Measurements from ENCODE around the gene MAN1C1.

Gene MAN1C1

DNA sequence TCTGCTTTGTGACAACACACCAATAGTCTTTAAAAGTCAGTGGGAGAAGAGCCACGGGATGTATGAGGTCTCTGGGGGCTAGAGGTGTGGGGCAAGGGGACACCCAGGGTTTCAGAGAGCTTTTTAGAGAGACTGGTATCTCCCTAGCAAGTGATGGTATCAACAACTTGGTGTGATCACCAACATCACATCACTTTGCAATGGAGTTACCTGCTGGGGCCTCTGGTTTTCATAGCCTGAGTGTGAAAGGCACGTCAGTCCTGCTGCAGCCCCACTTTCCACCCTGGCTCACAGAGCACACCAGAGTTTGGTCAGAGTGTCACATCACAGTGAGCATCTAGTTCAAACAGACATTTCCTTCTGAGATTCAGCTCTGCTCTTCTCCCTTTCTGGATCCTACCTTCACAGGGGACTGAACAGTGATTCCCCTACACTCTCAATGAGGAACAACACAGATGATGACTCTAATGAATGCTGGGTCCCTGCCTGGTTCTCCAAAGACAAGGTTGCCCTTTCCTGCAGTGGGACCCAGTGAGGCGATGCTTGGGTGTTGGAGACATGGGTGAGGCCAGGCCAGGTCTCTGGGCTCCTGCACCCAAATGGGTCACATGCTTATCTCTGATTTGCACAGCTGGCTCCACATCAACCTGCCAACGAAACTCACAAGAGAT lies 2.0 kb upstream of the MAN1C1 start:
- H2BK5ac ChIP-seq (ENCODE audit: low read length): no peak overlapping the region
- H3K79me1 ChIP-seq (ENCODE audit: low read length): no peaks in the 10 kb centered on the region
- no peaks in the 10 kb centered on the region for H3K27me3 ChIP-seq (ENCODE audit: insufficient read depth, low read length, poor library complexity)
- H3K79me2 ChIP-seq (ENCODE audit: control insufficient read depth, insufficient read depth, low read length): no peaks in the 10 kb centered on the region
- H2AK5ac ChIP-seq (ENCODE audit: low read length): no peak overlapping the region
- no peak overlapping the region for H3K4ac ChIP-seq (ENCODE audit: low read depth, low read length)
- H3K23ac ChIP-seq (ENCODE audit: low read length): no peak overlapping the region
- no peak overlapping the region for H3K4me3 ChIP-seq (ENCODE audit: low read length)
- H4K8ac ChIP-seq (ENCODE audit: low read depth, low read length): no peak overlapping the region
- no peak overlapping the region for H3K27ac ChIP-seq (ENCODE audit: low read depth, low read length)
- no peak overlapping the region for H2BK15ac ChIP-seq (replicated peaks; ENCODE audit: low read depth)
- H3K18ac ChIP-seq (ENCODE audit: low read length): no peak overlapping the region
- no peak overlapping the region for H2BK120ac ChIP-seq (ENCODE audit: low read depth, low read length)
- H3K56ac ChIP-seq (ENCODE audit: low read length): no peak overlapping the region
- no peak for DNase-seq
- no peaks in the 10 kb centered on the region for H3K36me3 ChIP-seq (ENCODE audit: control insufficient read depth, insufficient read depth, low read length)
- peaks cover 5% of the 10 kb centered on the region for H3K4me1 ChIP-seq (ENCODE audit: control insufficient read depth, low read depth, low read length)
- no peak overlapping the region for H3K9ac ChIP-seq (ENCODE audit: low read length)
- H4K5ac ChIP-seq (ENCODE audit: low read length): no peak overlapping the region
- WGBS (ENCODE audit: extremely low coverage, insufficient coverage, low lambda C conversion rate): no CpG with 5 or more reads among the region's 4 CpGs
- no peak overlapping the region for H3K4me2 ChIP-seq (ENCODE audit: low read length)

DNA sequence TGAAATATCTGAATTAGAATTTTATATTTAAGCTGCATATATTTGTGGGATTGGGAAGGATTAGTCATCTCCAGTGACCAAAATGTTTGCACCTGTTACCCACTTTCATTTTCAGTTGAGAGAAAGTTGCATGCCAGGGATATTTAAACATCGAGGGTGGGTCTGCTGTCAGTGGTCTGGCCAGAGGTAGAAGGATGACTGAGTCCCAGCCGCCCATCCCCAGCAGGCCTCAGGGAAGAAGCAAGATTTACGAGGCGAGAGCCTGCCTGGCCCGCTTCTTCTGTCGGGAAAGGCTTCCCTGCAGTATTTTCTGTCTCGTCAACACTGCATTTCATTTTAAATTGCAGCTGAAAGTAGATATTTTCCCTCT lies 1.4 kb upstream of the MAN1C1 start:
- Histone ChIP-seq H2BK5ac (ENCODE audit: low read length) (no peak overlapping the region), H4K5ac (ENCODE audit: low read length) (no peak overlapping the region), H3K4ac (ENCODE audit: low read depth, low read length) (no peak overlapping the region), H3K4me1 (ENCODE audit: control insufficient read depth, low read depth, low read length) (peaks cover 5% of the 10 kb centered on the region), H3K79me2 (ENCODE audit: control insufficient read depth, insufficient read depth, low read length) (no peaks in the 10 kb centered on the region), H3K27me3 (ENCODE audit: insufficient read depth, low read length, poor library complexity) (no peaks in the 10 kb centered on the region), H4K8ac (ENCODE audit: low read depth, low read length) (no peak overlapping the region), H2AK5ac (ENCODE audit: low read length) (no peak overlapping the region), H3K4me2 (ENCODE audit: low read length) (no peak overlapping the region), H3K4me3 (ENCODE audit: low read length) (no peak overlapping the region), H3K18ac (ENCODE audit: low read length) (no peak overlapping the region), H2BK120ac (ENCODE audit: low read depth, low read length) (no peak overlapping the region), H2BK15ac (replicated peaks; ENCODE audit: low read depth) (no peak overlapping the region), H3K27ac (ENCODE audit: low read depth, low read length) (no peak overlapping the region), H3K9ac (ENCODE audit: low read length) (no peak overlapping the region), H3K79me1 (ENCODE audit: low read length) (no peaks in the 10 kb centered on the region), H3K56ac (ENCODE audit: low read length) (no peak overlapping the region), H3K36me3 (ENCODE audit: control insufficient read depth, insufficient read depth, low read length) (no peaks in the 10 kb centered on the region), H3K23ac (ENCODE audit: low read length) (no peak overlapping the region)
- no peak for DNase-seq
- WGBS (ENCODE audit: extremely low coverage, insufficient coverage, low lambda C conversion rate): no CpG with 5 or more reads among the region's 7 CpGs

DNA sequence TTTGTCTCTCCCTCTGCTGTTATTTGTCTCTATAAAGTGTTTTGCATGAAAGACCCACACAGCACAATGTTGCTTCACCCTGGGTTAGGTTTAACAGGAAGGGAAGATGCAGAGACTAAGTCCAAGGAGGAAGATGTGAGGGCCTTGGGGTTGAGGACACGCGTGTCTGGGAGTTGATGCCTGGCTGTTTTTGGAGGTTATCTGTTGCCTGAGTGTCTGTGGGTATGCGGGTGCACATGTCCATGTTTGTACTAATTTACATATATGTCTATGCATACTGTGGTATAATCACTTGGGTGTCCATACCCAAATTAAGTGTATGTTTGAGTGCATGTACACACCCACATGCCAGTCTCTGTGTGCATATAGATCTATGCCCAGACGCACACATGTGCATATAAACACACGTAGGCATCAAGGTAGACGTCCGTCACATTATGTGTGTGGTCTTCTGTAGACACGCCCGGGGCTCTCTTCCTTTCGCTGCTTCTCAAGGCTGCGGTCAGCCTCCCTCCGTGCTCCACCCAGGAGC lies 962 bp upstream of the MAN1C1 start:
- no peak overlapping the region for H4K8ac ChIP-seq (ENCODE audit: low read depth, low read length)
- H3K23ac ChIP-seq (ENCODE audit: low read length): no peak overlapping the region
- H3K4me1 ChIP-seq (ENCODE audit: control insufficient read depth, low read depth, low read length): peaks cover 5% of the 10 kb centered on the region
- H3K56ac ChIP-seq (ENCODE audit: low read length): peak overlapping the region; percentile 93
- H4K5ac ChIP-seq (ENCODE audit: low read length): no peak overlapping the region
- H2BK5ac ChIP-seq (ENCODE audit: low read length): peak overlapping the region; percentile 45
- H2BK120ac ChIP-seq (ENCODE audit: low read depth, low read length): no peak overlapping the region
- H3K9ac ChIP-seq (ENCODE audit: low read length): peak overlapping the region; percentile 81
- no CpG with 5 or more reads among the region's 12 CpGs for WGBS (ENCODE audit: extremely low coverage, insufficient coverage, low lambda C conversion rate)
- H3K4ac ChIP-seq (ENCODE audit: low read depth, low read length): no peak overlapping the region
- H2BK15ac ChIP-seq (replicated peaks; ENCODE audit: low read depth): no peak overlapping the region
- H3K79me2 ChIP-seq (ENCODE audit: control insufficient read depth, insufficient read depth, low read length): no peaks in the 10 kb centered on the region
- no peaks in the 10 kb centered on the region for H3K36me3 ChIP-seq (ENCODE audit: control insufficient read depth, insufficient read depth, low read length)
- H3K18ac ChIP-seq (ENCODE audit: low read length): peak overlapping the region; percentile 35
- H3K27me3 ChIP-seq (ENCODE audit: insufficient read depth, low read length, poor library complexity): no peaks in the 10 kb centered on the region
- no peak overlapping the region for H2AK5ac ChIP-seq (ENCODE audit: low read length)
- no peak for DNase-seq
- H3K79me1 ChIP-seq (ENCODE audit: low read length): no peaks in the 10 kb centered on the region
- peak overlapping the region; percentile 32 for H3K27ac ChIP-seq (ENCODE audit: low read depth, low read length)
- H3K4me3 ChIP-seq (ENCODE audit: low read length): peak overlapping the region; percentile 50
- peak overlapping the region; percentile 78 for H3K4me2 ChIP-seq (ENCODE audit: low read length)

DNA sequence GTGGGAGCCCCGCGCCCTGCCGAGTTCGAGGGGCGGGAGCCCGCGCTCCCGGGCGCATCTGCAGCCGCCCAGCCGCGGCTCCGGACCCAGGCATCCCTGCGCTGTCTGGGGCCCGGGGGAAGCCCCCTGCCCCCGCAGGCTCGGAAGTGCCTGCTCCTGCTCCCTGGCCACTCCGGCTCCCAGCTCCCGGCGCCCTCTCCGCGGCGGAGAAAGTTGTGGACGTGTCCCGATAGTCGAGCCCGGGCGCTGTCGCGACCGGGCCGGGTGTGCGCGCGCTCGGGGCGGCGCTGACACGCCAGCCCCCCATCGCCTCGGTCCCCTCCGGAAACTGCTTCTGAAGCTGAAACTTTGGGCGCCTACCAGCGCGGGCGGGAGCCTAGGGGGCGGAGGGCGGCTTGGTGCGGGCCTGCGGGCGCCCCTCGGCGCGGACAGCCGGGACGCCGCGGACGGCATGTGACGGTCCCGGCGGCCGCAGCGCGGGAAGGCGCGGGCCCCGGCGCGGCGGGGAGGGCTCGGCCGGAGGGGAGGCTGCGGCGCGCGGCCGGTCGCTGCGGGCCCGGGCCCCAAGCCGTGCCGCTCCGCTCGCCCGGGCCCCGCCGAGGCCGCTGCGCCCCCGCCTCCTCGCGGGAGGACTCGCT lies 515 bp downstream of the MAN1C1 start:
- H3K4me1 ChIP-seq (ENCODE audit: control insufficient read depth, low read depth, low read length): peaks cover 11% of the 10 kb centered on the region
- peak overlapping the region; percentile 43 for H3K4me3 ChIP-seq (ENCODE audit: low read length)
- H4K8ac ChIP-seq (ENCODE audit: low read depth, low read length): no peak overlapping the region
- no peaks in the 10 kb centered on the region for H3K36me3 ChIP-seq (ENCODE audit: control insufficient read depth, insufficient read depth, low read length)
- peak overlapping the region; percentile 69 for H3K9ac ChIP-seq (ENCODE audit: low read length)
- H3K18ac ChIP-seq (ENCODE audit: low read length): peak overlapping the region; percentile 82
- peak overlapping the region; percentile 89 for H3K4me2 ChIP-seq (ENCODE audit: low read length)
- H4K5ac ChIP-seq (ENCODE audit: low read length): no peak overlapping the region
- H2AK5ac ChIP-seq (ENCODE audit: low read length): no peak overlapping the region
- no peak overlapping the region for H3K27ac ChIP-seq (ENCODE audit: low read depth, low read length)
- DNase-seq: no peak
- H3K79me1 ChIP-seq (ENCODE audit: low read length): no peaks in the 10 kb centered on the region
- peak overlapping the region; percentile 80 for H3K23ac ChIP-seq (ENCODE audit: low read length)
- no peaks in the 10 kb centered on the region for H3K27me3 ChIP-seq (ENCODE audit: insufficient read depth, low read length, poor library complexity)
- no peak overlapping the region for H2BK120ac ChIP-seq (ENCODE audit: low read depth, low read length)
- peak overlapping the region; percentile 84 for H3K56ac ChIP-seq (ENCODE audit: low read length)
- H3K4ac ChIP-seq (ENCODE audit: low read depth, low read length): peak overlapping the region; percentile 57
- no peak overlapping the region for H2BK5ac ChIP-seq (ENCODE audit: low read length)
- no CpG with 5 or more reads among the region's 94 CpGs for WGBS (ENCODE audit: extremely low coverage, insufficient coverage, low lambda C conversion rate)
- no peaks in the 10 kb centered on the region for H3K79me2 ChIP-seq (ENCODE audit: control insufficient read depth, insufficient read depth, low read length)
- H2BK15ac ChIP-seq (replicated peaks; ENCODE audit: low read depth): no peak overlapping the region

DNA sequence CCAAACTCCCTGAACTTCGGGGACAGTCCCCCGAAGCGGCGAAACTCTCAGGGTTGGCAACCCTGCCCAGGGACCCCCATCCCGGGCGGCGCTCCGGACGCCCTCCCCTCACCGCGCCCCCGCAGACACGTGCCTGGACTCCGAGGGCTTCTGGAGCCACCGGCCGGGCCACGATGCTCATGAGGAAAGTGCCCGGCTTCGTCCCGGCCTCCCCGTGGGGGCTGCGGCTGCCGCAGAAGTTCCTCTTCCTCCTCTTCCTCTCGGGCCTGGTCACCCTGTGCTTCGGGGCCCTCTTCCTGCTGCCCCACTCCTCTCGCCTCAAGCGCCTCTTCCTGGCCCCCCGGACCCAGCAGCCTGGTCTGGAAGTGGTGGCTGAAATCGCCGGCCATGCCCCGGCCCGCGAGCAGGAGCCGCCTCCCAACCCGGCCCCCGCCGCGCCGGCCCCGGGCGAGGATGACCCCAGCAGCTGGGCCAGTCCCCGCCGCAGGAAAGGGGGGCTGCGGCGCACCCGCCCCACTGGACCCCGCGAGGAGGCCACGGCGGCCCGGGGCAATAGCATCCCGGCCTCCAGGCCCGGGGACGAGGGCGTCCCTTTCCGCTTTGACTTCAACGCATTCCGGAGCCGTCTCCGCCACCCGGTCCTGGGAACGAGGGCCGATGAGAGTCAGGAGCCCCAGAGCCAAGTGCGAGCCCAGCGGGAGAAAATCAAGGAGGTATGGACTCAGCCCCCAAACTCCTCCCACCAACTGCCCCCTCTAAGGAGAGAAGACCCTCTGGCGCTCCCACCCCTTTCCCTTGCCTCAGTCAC lies 1.2 kb downstream of the MAN1C1 start:
- Histone ChIP-seq H3K27me3 (ENCODE audit: insufficient read depth, low read length, poor library complexity) (no peaks in the 10 kb centered on the region), H3K4me3 (ENCODE audit: low read length) (peak overlapping the region; percentile 32)
- DNase-seq: peak; percentile 42

More for the DNA sequence above, 1.2 kb downstream of the MAN1C1 start:
- H4K8ac ChIP-seq (ENCODE audit: low read depth, low read length): no peak overlapping the region
- no peaks in the 10 kb centered on the region for H3K79me2 ChIP-seq (ENCODE audit: control insufficient read depth, insufficient read depth, low read length)
- no peak overlapping the region for H2BK5ac ChIP-seq (ENCODE audit: low read length)
- peak overlapping the region; percentile 69 for H3K9ac ChIP-seq (ENCODE audit: low read length)
- H3K27ac ChIP-seq (ENCODE audit: low read depth, low read length): no peak overlapping the region
- no peak overlapping the region for H2AK5ac ChIP-seq (ENCODE audit: low read length)
- peak overlapping the region; percentile 80 for H3K23ac ChIP-seq (ENCODE audit: low read length)
- H3K36me3 ChIP-seq (ENCODE audit: control insufficient read depth, insufficient read depth, low read length): no peaks in the 10 kb centered on the region
- H2BK120ac ChIP-seq (ENCODE audit: low read depth, low read length): no peak overlapping the region
- no peak overlapping the region for H2BK15ac ChIP-seq (replicated peaks; ENCODE audit: low read depth)
- H3K79me1 ChIP-seq (ENCODE audit: low read length): no peaks in the 10 kb centered on the region
- peak overlapping the region; percentile 89 for H3K4me2 ChIP-seq (ENCODE audit: low read length)
- peak overlapping the region; percentile 84 for H3K56ac ChIP-seq (ENCODE audit: low read length)
- H3K18ac ChIP-seq (ENCODE audit: low read length): peak overlapping the region; percentile 82
- peaks cover 11% of the 10 kb centered on the region for H3K4me1 ChIP-seq (ENCODE audit: control insufficient read depth, low read depth, low read length)
- WGBS (ENCODE audit: extremely low coverage, insufficient coverage, low lambda C conversion rate): no CpG with 5 or more reads among the region's 66 CpGs
- no peak overlapping the region for H4K5ac ChIP-seq (ENCODE audit: low read length)
- no peak overlapping the region for H3K4ac ChIP-seq (ENCODE audit: low read depth, low read length)
